Thyroid gland (tissue), 4 donors: Measurements from ENCODE around the gene SNX8. TPM values are rescaled to one million over a fixed set of nuclear protein-coding genes. Genes with fewer than 3 reads are reported as not detected.

ENCODE experiments used
- DNase-seq, 2 donors: peaks; one replicate each; pipeline ENCODE4 v3.0.0-alpha.2; 2019
- H3K27ac ChIP-seq, 3 donors: fragments of 200-600 bp; sonication (generic); 1 replicate in 2 of 3; 2 replicates in 1 of 3; pipeline ENCODE4 v1.5.1; 2016 to 2019; ENCODE audit warnings: mild to moderate bottlenecking in 1 of 3, moderate library complexity in 1 of 3
- H3K27me3 ChIP-seq: fragments of 200-600 bp; sonication (generic); one replicate; pipeline ENCODE4 v1.5.1; 2019
- H3K36me3 ChIP-seq, 2 donors: fragments of 200-600 bp; sonication (generic); one replicate each; pipeline ENCODE4 v1.5.1; 2016 to 2019
- H3K4me1 ChIP-seq, 2 donors: fragments of 200-600 bp; sonication (generic); one replicate each; pipeline ENCODE4 v1.5.1; 2017 to 2019
- H3K4me3 ChIP-seq, 3 donors: fragments of 200-600 bp; sonication (generic); replicated peaks in 1 of 3; 1 replicate in 2 of 3; 2 replicates in 1 of 3; pipeline ENCODE4 v1.5.1; 2016; ENCODE audit warnings: mild to moderate bottlenecking in 1 of 3
- H3K9me3 ChIP-seq: fragments of 200-600 bp; sonication (generic); one replicate; pipeline ENCODE4 v1.5.1; 2017
- POLR2A ChIP-seq, 2 donors: fragments of 450-650 bp; IDR thresholded peaks; one replicate each; pipeline ENCODE4 v1.6.1; 2017; ENCODE audit warnings: antibody characterized with exemption in 2 of 2, mild to moderate bottlenecking in 2 of 2, moderate library complexity in 1 of 2
- WGBS, 2 donors: methylation state at CpG; one replicate each; pipeline ENCODE4 v1.1.5; 2017; 5-methylcytosine and 5-hydroxymethylcytosine counted together
- intact Hi-C: fragments of 100-400 bp; cut with DNase I; formaldehyde crosslinking; loops from one replicate; pipeline ENCODE4 v1.15.1; 2023
- total RNA-seq, 4 donors: library from RNA; depleted of rRNA; stranded (reverse); fragments of >200 nt; gene quantifications; one replicate each; pipeline ENCODE4 v1.2.3, GENCODE V29; 2016
- TF ChIP-seq, protein P1 (sequence below), 6 experiments: fragments of 200-600 bp in 3 of 6; fragments of 450-650 bp in 3 of 6; sonication (generic) in 3 of 6; IDR thresholded peaks; one replicate each; pipeline ENCODE4 v1.5.1; 2016 to 2019; ENCODE audit warnings: antibody characterized with exemption in 6 of 6, mild to moderate bottlenecking in 2 of 6, inconsistent platforms in 1 of 6, moderate library complexity in 1 of 6

SNX8 gene
- total RNA-seq, 4 donors from 2014 or later: 12.0 to 40.5 (median 23.4) TPM

- Histone ChIP-seq H3K4me3 (no peak overlapping the region), H3K27me3 (no peaks in the 10 kb centered on the region), H3K36me3 (peaks cover 22 to 27% of the 10 kb centered on the region in 2 donors), H3K4me1 (peaks cover 17 to 25% of the 10 kb centered on the region in 2 donors), H3K9me3 (no peaks in the 10 kb centered on the region), H3K27ac (no peak overlapping the region)
- no peak for DNase-seq
- TF ChIP-seq, protein P1, sequence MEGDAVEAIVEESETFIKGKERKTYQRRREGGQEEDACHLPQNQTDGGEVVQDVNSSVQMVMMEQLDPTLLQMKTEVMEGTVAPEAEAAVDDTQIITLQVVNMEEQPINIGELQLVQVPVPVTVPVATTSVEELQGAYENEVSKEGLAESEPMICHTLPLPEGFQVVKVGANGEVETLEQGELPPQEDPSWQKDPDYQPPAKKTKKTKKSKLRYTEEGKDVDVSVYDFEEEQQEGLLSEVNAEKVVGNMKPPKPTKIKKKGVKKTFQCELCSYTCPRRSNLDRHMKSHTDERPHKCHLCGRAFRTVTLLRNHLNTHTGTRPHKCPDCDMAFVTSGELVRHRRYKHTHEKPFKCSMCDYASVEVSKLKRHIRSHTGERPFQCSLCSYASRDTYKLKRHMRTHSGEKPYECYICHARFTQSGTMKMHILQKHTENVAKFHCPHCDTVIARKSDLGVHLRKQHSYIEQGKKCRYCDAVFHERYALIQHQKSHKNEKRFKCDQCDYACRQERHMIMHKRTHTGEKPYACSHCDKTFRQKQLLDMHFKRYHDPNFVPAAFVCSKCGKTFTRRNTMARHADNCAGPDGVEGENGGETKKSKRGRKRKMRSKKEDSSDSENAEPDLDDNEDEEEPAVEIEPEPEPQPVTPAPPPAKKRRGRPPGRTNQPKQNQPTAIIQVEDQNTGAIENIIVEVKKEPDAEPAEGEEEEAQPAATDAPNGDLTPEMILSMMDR (IDR thresholded peaks at IDR 0.05): no peak
- TF ChIP-seq POLR2A (IDR thresholded peaks at IDR 0.05): no peak
- 90 to 93% methylated on average over 8 to 17 of the region's 17 CpGs for WGBS, 2 donors
- intact Hi-C loops: no loop called here
These were observed 93.3 kb downstream of the SNX8 start for GRCh38 chr7:2220954-2221353.

- no peak for DNase-seq
- TF ChIP-seq, protein P1 (IDR thresholded peaks at IDR 0.05): no peak
- no peak for TF ChIP-seq POLR2A (IDR thresholded peaks at IDR 0.05)
- WGBS, 2 donors: 95 to 96% methylated on average over 16 of the region's 16 CpGs
- Histone ChIP-seq H3K27ac (no peak overlapping the region), H3K27me3 (no peaks in the 10 kb centered on the region), H3K36me3 (peaks cover 27 to 32% of the 10 kb centered on the region in 2 donors), H3K4me3 (no peak overlapping the region), H3K4me1 (peaks cover 13 to 20% of the 10 kb centered on the region in 2 donors), H3K9me3 (no peaks in the 10 kb centered on the region)
- intact Hi-C loops: no loop called here
These were observed 93.7 kb downstream of the SNX8 start for GRCh38 chr7:2220506-2220905.

DNA sequence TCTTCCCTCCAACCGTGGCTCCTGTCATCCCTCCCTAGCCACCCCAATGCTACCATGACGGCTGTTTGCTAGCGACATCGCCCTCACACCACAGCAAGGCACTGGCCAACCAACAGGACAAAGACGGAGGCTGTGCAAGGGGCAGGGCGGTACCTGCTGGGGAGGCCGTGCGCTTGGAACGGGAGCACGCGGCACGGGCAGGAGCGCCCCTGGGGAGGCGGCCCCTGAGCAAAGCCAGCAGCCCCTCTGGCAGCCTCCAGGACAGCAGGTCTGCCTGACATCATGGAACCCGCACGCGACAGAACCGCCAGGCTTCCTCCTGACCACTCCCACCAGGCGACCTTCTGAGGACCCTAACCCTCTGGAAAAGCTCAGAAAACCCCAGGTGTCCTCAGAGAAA, 94.2 kb downstream of the SNX8 start:
- Histone ChIP-seq H3K4me3 (no peak overlapping the region), H3K27ac (no peak overlapping the region), H3K36me3 (peaks cover 28 to 36% of the 10 kb centered on the region in 2 donors), H3K27me3 (no peaks in the 10 kb centered on the region), H3K9me3 (no peaks in the 10 kb centered on the region), H3K4me1 (peaks cover 12 to 16% of the 10 kb centered on the region in 2 donors)
- intact Hi-C loops: no loop called here
- 96% methylated on average over 14 to 18 of the region's 19 CpGs for WGBS, 2 donors
- no peak for DNase-seq
- TF ChIP-seq, protein P1 (IDR thresholded peaks at IDR 0.05): no peak
- TF ChIP-seq POLR2A (IDR thresholded peaks at IDR 0.05): no peak

DNA sequence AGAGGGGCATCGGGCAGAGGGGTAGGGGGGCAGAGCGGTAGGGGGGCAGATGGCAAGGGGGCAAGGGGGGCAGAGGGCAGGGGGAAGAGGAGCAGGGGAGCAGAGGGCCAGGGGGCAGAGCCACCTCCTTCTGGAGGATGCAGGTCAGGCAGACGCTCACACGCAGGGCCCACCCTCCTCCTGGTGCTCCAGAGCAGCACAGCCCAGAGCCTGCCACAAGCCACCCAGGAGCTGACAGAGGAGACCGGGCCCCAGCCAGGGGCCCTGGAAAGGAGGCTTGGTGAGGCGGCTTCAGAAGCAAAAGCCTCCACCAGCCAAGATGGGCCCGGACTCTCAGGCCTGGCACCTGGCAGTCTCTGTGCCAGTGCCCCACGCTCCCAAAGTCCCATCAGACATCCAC, 94.6 kb downstream of the SNX8 start:
- Histone ChIP-seq H3K27me3 (no peaks in the 10 kb centered on the region), H3K4me3 (no peak overlapping the region), H3K4me1 (peaks cover 9 to 12% of the 10 kb centered on the region in 2 donors), H3K36me3 (peaks cover 28 to 37% of the 10 kb centered on the region in 2 donors), H3K27ac (no peak overlapping the region), H3K9me3 (no peaks in the 10 kb centered on the region)
- intact Hi-C loops: no loop called here
- TF ChIP-seq, protein P1 (IDR thresholded peaks at IDR 0.05): no peak
- no peak for TF ChIP-seq POLR2A (IDR thresholded peaks at IDR 0.05)
- WGBS, 2 donors: 94 to 97% methylated on average over 8 of the region's 8 CpGs
- DNase-seq: no peak

DNA sequence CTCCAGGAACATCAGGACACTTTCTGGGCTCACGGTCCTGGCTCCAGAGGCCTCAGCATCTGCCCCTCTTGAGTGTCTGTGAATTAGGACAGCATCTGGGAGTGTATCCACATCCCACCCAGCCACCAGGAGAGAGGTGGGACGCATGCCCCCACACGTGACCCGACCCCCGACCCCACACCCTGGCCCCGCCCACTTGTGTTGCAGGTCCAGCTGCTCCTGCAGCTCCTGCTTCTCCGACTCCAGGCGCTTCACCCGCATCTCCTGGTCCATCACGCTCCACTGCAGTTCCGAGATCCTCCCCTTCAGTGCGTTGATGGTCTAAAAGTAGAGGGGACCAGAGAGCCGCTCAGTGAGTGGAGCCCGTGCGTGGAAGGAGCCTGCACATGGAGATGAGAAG, 95.1 kb downstream of the SNX8 start:
- Histone ChIP-seq H3K4me3 (no peak overlapping the region), H3K36me3 (peaks cover 28 to 42% of the 10 kb centered on the region in 2 donors), H3K27ac (no peak overlapping the region), H3K27me3 (no peaks in the 10 kb centered on the region), H3K4me1 (peaks cover 5 to 7% of the 10 kb centered on the region in 2 donors), H3K9me3 (no peaks in the 10 kb centered on the region)
- WGBS, 2 donors: 89 to 92% methylated on average over 13 to 15 of the region's 15 CpGs
- intact Hi-C loops: no loop called here
- TF ChIP-seq POLR2A (IDR thresholded peaks at IDR 0.05): no peak
- TF ChIP-seq, protein P1 (IDR thresholded peaks at IDR 0.05): no peak
- DNase-seq: no peak
